GM19463 (cell line): ENCODE data around the gene ANKMY1.
"Not testable (repeated sequence)": the region's sequence is repeated elsewhere in the genome, so short reads cannot be mapped to it uniquely, and the experiment has no call there.

Experiments used
- ATAC-seq: cut with Tn5 transposase; IDR thresholded peaks from one replicate; pipeline ENCODE4 v1.9.1; 2021; ENCODE audit warnings: mild to moderate bottlenecking, moderate library complexity; ENCODE audit not compliant: unreplicated experiment

The ANKMY1 gene

DNA sequence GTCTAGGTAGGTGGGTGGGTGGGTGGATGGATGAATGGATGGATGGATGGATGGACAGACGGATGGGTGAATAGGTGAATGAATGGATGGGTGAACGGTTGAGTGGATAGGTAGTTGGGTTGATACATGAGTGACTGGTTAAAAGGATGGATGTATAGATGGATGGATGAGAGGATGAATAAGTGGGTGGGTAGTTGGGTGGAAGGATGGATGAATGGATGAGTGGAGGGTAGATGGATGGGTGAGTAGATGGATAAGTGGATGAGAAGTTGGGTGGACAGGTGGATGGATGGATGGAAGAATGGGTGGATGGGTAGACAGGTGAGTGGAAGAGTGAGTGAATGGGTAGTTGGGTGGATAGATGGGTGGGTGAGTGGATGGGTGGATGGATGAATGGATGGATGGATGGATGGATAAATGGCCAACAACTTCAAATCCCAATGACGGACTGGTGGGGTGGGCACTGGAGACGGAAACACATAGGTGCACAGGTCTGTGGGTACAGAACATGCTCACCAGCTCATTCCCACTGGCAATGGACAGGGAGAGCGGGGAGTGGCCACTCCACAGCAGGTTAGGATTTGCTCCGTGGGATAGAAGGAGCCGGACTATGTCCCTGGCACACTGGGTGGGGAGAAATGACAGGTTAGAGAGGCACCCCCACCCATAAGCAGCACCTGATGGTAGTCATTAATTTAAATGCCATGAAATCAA, 48.8 kb downstream of the ANKMY1 start:
- no peak for ATAC-seq

DNA sequence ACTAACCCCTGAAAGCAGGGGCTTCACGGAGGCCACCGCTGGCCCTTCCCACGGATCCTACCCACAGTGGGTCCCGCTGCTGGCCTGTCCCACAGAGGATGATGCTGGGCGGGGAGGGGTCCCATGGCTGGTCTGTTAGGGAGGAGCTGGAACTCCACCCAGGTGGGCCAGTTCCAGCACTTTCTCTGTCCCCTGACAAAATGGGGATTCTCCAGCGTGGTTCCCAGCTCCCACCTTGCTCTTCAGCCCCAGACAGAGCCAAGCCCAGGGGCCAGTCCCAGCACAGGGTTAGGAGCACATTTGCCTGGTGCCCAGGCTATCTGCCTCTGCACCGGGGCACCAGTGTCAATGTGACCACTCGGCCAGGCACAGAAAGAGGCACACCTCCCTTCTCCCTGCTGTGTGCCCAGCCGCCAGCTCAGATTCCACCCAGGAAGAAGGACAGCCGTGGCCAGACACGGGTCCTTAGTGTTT, 50.0 kb downstream of the ANKMY1 start:
- no peak for ATAC-seq

DNA sequence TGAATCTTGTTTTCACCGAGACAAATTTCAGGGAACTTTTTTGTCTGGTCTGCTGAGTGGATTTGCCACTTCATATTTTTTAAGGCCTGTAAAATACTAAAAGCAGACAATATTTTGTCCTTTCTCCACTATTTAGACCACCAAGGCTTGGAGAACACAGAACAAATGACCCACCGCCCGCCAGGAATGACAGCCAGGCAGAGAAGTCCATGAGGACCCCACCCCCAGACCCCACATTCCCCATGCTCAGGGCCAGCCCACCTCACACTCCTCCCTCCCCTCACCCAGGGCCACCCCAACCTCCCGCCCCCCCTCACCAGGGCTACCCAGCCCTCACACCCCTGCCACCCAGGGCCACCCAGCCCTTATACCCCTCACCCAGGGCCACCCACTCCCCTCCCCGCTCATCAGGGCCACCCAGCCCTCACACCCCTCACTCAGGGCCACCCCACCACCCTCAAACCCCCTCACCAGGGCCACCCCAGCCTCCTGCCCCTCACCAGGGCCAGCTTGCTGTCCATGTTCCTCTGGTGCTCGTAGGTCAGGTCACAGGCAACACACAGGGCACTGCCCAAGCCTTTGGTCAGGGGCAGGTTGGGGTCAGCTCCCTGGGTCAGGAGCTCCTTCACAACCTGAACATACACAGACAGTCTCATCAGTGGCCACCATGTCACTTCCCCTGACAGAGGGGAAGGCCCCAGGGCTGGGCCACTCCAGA, 50.6 kb downstream of the ANKMY1 start:
- no peak for ATAC-seq

DNA sequence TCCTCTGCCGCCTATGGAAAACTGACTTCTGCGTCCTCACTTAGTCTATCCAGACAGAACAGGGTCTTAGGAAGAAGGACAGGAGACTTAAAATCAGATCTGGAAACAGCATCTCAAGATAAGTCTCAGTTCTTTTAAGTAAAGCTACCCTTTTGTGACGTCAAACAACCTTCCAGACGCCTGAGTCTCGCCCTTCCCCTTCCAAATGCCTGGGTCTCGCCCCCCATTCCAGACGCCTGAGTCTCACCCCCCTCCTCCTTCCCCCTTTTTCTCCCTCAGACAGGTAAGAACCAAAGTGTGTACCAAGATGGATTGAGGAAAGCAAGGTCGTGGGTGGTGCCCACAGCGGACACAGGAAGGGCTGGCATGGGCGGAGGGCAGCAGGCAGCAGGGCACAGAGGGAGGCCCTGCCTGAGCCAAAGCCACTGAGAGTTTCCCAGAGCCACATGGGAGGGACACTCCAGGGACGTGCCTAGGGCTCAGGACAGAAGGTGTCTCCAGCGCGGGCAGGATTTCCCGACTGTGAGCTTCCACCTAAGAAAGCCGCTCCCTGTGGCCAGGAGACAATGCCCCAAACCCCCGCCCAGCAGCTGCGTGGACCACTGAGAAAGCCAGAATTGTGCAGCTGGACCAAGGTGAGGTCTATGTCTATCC, 51.3 kb downstream of the ANKMY1 start:
- no peak for ATAC-seq

DNA sequence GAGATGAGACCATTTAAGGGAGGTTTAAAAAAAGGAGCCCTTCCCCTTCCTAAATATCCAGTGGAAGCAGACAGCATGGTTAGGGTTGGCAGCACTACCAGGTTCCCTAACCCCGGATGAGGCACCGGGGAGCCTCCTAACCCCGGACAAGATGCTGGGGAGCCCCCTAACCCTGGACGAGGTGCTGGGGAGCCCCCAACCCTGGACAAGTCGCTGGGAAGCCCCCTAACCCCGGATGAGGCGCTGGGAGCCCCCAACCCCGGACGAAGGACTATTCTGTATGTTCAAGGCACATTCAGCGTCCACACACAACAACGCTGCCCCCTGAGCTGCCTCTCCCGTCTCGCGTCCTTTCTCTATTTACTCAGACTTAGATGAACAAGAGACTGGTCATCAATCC, 51.9 kb downstream of the ANKMY1 start:
- no peak for ATAC-seq

DNA sequence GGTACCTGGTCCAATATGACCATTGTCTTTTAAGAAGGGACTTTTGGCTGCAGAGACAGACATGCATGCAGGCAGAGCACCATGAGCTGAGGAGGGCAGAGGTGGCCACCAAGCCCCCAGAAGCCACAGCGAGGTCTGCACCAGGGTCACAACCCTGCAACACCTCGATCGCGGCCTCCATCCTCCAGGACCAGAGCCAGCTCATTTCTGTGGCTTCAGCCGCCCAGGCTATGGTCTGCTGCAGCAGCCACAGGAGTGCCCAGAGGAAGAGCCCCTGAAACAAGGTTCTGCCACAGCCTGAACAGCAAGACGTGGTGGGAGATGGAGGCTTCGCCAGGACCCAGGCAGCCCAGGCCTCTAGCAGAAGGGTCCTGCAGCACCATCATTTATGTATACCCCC, 53.9 kb downstream of the ANKMY1 start:
- no peak for ATAC-seq

DNA sequence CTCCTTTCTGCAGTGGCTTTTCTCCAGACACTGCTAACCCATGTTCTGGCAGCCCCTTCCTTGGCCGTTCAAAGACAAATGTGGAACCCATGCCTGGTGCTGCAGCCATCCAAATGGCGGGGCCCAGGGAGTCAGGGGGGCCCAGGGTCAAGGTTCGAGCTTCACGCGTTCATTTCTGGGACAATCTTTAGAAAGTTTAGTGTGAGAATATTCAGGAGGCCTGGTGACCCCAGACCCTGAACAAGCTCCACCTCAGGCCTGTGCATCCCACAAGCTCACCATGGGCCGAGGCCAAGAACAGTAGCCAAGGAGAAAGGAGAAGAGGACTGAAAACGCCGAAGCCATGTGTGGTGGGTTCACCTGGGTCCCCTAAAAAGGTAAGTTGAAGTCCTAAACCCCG, 54.4 kb downstream of the ANKMY1 start:
- ATAC-seq = no peak

DNA sequence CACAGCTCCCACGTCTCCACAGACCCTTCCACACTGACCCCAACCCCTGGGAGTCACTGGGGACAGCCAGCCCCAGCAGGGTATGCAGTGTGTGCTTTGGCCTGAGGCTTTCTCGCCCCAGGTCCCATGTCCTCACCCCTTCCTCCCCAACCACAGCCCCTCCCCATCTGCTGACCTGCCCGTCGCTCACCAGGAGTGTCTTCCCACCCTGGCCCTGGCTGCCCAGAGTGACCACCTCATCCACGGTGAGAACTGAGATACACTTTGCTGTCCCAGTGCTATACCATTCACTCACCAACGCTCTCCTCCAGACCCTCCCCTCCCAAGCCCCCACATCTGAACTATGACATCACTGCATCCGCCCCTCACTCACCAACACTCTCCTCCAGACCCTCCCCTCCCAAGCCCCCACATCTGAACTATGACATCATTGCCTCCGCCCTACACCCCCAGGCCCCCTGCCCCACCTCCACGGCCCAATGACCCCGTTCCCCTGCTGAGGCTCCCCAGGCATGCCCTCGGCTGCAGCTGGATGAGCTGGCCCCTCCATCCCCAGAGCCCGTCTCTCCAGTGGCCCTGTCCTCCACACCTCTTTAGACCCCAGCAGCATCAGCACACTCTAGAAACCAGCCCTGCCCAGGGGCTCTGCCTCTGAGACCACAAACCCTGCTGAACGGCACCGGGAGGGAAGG, 55.2 kb downstream of the ANKMY1 start:
- ATAC-seq = no peak

DNA sequence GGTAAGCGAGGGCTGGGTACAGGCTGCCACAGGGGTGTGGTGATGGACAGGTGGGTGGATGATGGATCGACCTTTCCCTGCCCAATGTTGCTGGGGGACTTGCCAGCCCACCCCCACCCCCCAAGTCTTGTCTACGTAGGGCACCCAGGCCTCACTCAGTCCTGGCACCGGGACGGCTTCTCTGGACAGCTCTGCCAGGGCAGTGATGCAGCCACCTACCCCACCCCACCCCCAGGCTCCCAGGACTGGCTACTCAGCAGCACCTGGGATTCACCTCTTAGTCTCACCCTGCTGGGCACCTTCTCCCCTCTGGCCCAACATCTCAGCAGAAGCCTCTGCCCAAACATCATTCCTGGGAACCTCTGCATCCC, 55.7 kb downstream of the ANKMY1 start:
- ATAC-seq = no peak

DNA sequence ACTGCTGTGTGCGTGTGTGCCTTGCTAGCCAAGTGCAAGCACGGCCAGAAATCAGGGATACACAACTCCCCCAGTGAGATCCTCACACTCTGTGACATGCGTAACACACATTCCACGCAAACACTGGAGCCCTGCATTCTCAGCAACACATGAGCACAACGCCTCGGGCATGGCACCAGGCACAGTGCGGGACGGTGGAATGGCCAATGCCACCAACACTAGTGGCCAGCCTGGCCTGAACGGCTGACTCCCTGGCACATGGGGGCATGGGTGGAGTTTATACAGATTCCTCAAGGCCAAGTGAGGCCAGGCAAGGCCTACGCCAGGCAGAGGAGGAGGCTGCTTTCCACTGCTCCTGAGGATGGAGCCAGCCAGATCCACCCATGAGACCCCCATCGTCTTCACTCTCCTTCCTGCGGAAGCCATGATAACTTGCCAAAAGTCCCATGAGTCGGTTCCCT, 56.2 kb downstream of the ANKMY1 start:
- no peak for ATAC-seq

DNA sequence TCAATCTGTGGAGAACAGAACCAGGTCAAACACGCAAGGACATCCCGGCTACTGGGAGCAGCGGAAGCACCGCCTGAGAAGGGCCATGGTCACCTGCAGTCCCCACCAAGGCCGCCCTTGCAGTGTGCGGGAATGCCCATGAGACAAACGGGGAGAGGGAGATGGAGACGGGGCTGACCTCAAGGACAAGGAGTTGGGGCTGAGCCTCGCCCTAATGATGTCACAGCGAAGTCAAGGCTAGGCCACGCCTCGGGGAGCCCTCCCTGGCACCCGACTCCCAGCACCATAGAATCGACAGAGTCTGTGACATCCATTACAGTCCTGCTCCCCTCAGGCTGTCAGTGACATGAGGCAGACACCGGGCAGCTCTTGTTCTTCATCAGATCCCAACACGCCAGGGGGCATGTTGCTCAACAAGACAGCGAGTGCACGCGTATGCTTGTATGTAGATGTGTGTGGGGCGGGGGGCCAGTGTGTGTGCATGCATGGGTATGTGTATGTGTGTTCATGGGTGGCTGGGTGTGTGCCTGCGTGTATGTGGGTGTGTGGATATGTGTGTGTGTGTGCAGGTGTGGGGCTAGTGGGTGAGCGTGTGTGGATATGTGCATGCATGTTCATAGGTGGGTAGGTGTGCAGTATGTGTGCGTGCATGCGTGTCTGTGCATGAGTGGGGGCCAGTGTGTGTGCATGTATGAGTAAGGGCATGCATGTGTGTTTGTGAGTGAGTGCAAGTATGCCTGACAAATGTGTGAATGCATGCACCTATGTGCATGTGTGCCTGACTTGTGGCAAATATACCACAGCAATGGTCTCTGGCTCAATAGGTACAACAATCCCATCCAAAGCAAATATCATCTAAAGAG, 57.0 kb downstream of the ANKMY1 start:
- no peak for ATAC-seq

DNA sequence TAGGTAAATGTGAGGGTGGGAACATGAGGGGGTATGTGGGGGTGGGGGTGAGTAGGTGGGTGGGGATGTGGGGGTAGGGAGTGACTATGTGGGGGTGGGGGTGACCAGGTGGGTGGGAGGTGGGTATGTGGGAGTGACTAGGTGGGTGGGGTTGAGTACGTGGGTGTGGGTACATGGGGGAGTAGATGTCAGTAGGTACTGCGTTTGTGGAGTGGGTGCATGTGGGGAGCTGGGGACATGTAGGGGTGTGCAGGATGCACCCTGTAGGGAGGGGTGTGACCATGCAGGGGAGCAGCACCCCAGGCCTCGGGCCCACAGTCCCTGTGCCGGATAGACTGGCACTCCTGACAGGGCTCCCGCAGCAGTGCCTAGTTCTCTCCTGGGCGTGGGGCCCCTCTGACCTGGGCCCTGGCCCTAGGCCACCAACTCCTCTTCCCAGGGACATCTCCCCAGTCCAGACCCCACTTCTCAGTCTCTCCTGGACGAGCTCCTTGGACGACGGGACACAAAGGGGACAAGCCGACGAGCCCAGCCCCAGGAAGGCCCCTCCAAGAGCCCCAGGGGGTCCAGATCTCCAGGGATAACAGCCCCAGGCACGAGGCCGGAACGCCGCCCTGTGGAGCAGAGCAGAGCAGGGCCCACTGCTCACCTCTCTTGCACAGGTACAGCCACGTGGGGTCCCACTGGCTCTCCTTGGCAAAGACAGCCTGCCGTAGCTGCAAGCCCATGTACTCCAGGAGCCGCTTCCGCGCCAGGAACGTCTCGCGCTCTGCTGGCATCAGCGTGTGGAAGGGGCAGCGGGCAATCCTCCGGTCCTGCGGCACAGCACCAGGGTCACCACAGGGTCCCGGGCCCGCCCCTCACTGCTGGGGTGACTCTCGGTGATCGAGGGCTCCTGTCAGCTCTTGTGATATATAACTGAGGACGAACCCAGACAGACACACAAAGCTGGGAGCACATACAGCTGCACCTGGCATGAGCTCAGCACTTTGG, 58.2 kb downstream of the ANKMY1 start:
- ATAC-seq = no peak

DNA sequence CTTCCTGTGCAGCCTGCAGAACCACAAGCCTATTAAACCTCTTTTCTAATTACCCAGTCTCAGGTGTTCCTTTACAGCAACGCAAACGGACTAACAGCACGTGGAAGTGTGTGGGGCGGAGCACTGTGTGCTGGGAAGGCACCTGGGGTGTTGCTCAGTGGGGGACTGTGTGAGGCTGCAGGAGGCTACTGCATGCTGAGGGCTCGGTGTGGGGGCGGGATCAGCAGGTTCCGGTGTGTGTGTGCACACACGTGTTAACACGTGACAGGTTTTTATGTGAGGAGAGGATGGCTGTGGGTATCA, 58.9 kb downstream of the ANKMY1 start:
- ATAC-seq = no peak

DNA sequence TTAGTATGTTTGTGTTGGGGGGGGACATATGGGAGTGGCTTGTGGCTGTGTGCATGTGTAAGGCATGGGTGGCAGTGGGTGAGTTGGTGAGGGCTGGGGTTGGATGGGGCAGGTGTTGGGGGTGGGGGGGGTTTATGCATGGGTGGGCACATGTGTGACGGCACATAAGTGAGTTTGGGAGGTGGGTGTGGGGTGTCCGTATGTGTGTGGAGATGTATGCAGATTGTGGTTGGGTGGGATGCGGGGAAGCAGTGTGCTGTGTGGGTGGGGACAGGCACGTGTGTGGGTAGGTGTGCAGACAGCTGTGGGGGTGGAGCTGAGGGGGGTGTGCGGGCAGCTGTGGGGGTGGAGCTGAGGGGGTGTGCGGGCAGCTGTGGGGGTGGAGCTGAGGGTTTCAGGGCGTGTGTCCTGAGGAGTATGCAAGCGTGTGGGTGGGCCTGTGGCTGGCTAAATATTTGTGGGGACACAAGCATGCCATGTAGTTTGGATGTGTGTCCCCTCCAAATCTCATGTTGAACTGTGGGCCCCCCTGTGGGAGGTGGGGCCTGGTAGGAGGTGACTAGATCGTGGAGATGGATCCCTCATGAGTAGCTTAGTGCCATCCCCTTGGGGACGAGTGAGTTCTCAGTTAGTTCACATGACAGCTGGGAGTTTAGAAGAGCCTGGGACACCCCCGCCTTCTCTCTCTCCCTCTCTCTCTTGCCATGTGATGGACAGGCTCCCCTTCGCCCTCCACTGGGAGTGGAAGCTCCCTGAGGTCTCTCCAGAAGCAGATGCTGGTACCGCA, 59.4 kb downstream of the ANKMY1 start:
- no peak for ATAC-seq

DNA sequence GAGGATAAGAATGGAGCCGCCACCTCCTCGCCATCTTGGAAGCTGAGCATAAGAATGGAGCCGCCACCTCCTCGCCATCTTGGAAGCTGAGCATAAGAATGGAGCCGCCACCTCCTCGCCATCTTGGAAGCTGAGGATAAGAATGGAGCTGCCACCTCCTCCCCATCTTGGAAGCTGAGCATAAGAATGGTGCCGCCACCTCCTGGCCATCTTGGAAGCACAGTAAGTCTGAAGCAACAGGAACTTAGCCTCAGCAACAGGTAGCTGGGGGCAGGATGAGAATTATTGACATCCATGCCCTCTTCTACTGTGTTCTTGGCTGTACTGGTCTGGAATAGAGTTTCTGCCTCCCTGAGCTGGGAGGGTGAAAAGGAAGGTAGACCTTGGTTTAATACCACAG, 60.7 kb downstream of the ANKMY1 start:
- not testable (repeated sequence) for ATAC-seq

DNA sequence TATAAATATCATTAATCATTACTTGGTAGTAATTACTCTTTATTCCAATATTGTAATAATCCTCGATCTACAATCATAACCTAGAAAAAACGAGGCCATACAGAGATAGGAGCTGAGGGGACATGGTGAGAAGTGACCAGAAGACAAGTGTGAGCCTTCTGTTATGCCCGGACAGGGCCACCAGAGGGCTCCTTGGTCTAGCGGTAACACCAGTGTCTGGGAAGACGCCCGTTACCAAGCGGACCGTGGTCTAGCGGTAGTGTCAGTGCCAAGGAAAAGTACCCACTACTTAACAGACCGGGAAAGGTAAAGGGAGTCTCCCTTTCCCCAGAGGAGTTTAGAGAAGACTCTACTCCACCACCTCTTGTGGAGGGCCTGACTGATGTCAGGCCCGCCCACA, 62.8 kb downstream of the ANKMY1 start:
- not testable (repeated sequence) for ATAC-seq

DNA sequence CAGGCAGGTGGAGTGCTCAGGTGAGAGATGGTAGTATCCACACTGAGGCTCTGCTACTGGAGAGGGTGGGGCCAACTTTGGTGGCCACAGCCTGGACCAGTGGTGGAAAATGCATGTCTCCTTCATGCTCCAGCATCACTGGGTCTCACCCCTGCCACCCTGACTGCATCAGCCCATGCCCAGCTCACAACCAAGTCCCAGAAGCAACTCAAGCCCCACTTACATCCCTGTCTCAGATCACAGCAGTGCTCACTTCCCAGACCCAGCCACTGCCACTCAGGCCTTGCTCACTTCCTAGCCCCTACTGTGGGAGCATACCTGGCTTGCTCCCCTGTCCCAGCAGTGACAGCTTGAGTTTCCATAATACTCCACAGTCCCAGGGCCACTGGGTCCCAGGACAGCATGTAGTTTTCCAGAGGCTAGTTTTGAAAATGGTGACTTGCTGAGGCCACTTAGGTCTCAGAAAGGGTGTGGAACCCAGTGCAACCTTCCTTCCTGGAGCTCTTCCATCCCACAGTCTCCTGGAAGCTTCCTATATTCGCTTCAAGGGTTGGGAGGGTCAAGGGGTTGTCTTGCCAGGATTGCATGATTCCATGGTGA, 63.5 kb downstream of the ANKMY1 start:
- ATAC-seq = no peak

DNA sequence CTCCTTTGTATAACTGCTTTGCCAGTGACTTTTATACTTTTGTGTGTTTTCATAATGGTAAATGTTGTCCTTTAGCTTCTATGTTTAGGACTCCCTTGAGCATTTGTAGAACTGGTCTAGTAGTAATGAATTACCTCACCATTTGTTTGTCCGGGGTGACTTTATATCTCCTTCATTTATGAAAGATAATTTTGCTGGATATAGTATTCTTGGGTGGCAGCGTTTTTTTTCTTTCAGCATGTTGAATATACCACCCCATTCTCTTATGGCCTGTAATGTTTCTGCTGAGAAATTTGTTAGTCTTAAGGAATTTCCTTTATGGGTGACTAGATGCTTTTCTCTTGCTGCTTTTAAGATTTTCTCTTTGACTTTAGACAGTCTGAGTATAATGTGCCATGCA, 66.3 kb downstream of the ANKMY1 start:
- no peak for ATAC-seq
